K562 (cell line): ENCODE results near the gene SLC4A1. TPM values are rescaled to one million over a fixed set of nuclear protein-coding genes. Genes with fewer than 3 reads are reported as not detected.

Source experiments
- FOXM1 ChIP-seq, 2 experiments: fragments of 450-650 bp in 1 of 2; sonication (generic) in 1 of 2; formaldehyde crosslinking in 1 of 2; IDR thresholded peaks; 2 replicates each; pipeline versions ENCODE4 v1.6.1 to v1.9.0; 2017 to 2022; ENCODE audit warnings: low read depth in 2 of 2, mild to moderate bottlenecking in 2 of 2, missing genetic modification reagents in 1 of 2, moderate library complexity in 1 of 2
- HDAC2 ChIP-seq: fragments of 450-650 bp; IDR thresholded peaks from 2 replicates; pipeline ENCODE4 v1.6.1; 2016; ENCODE audit warnings: mild to moderate bottlenecking
- MCM2 ChIP-seq: fragments of 450-650 bp; IDR thresholded peaks from 2 replicates; pipeline ENCODE4 v1.6.1; 2017; ENCODE audit warnings: low read depth, mild to moderate bottlenecking
- PHB ChIP-seq: fragments of 250-450 bp; sonication (Bioruptor Pico); IDR thresholded peaks from 2 replicates; pipeline ENCODE4 v1.5.0; 2021
- SAFB ChIP-seq: fragments of 200-400 bp; formaldehyde crosslinking; IDR thresholded peaks from 2 replicates; pipeline ENCODE4 v1.6.1; 2017; ENCODE audit warnings: low read depth, low read length, borderline replicate concordance
- ZNF121 ChIP-seq: sonication (generic); formaldehyde crosslinking; conservative IDR thresholded peaks from 2 replicates; pipeline ENCODE4 v1.8.0; 2022; ENCODE audit warnings: missing genetic modification reagents
- ZNF699 ChIP-seq: fragments of 250-450 bp; sonication (Bioruptor Pico); IDR thresholded peaks from 2 replicates; pipeline ENCODE4 v1.8.0; 2021; ENCODE audit warnings: mild to moderate bottlenecking, moderate library complexity; ENCODE audit not compliant: insufficient replicate concordance
- ZSCAN32 ChIP-seq: fragments of 450-650 bp; formaldehyde crosslinking; IDR thresholded peaks from 2 replicates; pipeline ENCODE4 v1.4.0; 2020; ENCODE audit warnings: mild to moderate bottlenecking, moderate library complexity
- polyA plus RNA-seq, 8 experiments: library from polyadenylated mRNA; depleted of rRNA in 4 of 8; stranded (reverse) in 5 of 8; unstranded in 3 of 8; fragments of >200 nt; fragmentation: Nextera tagmentation in 2 of 8; fragmentation: Illumina TruSeq in 1 of 8; extraction: Ambion mirVana in 2 of 8; extraction: Trizol in 1 of 8; gene quantifications; 2 replicates each; pipeline versions ENCODE4 v1.2.1 to v1.2.3, GENCODE V29; 2011 to 2014; ENCODE audit warnings: inconsistent platforms in 1 of 8, missing spikeins in 1 of 8
- total RNA-seq, 7 experiments: library from RNA; depleted of rRNA in 6 of 7; stranded (reverse); fragments of >200 nt in 6 of 7; fragmentation: Illumina TruSeq in 2 of 7; extraction: Trizol in 2 of 7; gene quantifications; 2 replicates each; pipeline versions ENCODE4 v1.2.1 to v1.2.3, GENCODE V29; 2011 to 2021; ENCODE audit warnings: low replicate concordance in 1 of 7
- TF ChIP-seq, protein P1 (sequence below), 2 experiments: fragments of 450-650 bp in 1 of 2; sonication (generic) in 1 of 2; formaldehyde crosslinking in 1 of 2; IDR thresholded peaks; 2 replicates each; pipeline versions ENCODE4 v1.7.1 to v1.9.0; 2016 to 2022; ENCODE audit warnings: inconsistent platforms in 1 of 2, mild to moderate bottlenecking in 1 of 2, missing genetic modification reagents in 1 of 2
- TF ChIP-seq, protein P2 (sequence below): fragments of 250-450 bp; sonication (Bioruptor Pico); IDR thresholded peaks from 2 replicates; pipeline ENCODE4 v1.4.0; 2020
- TF ChIP-seq, protein P3 (sequence below), 3 experiments: fragments of 200-800 bp in 1 of 3; sonication (Bioruptor generic) in 1 of 3; sonication (generic) in 1 of 3; formaldehyde crosslinking in 1 of 3; IDR thresholded peaks; 2 replicates each; pipeline versions ENCODE4 v1.6.1 to v1.8.0; 2016 to 2022; ENCODE audit warnings: mild to moderate bottlenecking in 2 of 3, missing compliant biosample characterization in 2 of 3, missing genetic modification characterization in 2 of 3, missing genetic modification reagents in 1 of 3
- TF ChIP-seq, protein P4 (sequence below): IDR thresholded peaks from 2 replicates; pipeline ENCODE4 v1.6.1; 2011; ENCODE audit warnings: borderline replicate concordance, low read depth, mild to moderate bottlenecking, moderate library complexity, low read length; ENCODE audit not compliant: insufficient read depth, poor library complexity, severe bottlenecking

SLC4A1 gene
- total and polyA plus RNA-seq, 9 of the 15 experiments (the other 6 are each of a cell fraction or from before 2014, with no cell fraction given), result 0.14 to 1.00 (median 0.53) TPM

DNA sequence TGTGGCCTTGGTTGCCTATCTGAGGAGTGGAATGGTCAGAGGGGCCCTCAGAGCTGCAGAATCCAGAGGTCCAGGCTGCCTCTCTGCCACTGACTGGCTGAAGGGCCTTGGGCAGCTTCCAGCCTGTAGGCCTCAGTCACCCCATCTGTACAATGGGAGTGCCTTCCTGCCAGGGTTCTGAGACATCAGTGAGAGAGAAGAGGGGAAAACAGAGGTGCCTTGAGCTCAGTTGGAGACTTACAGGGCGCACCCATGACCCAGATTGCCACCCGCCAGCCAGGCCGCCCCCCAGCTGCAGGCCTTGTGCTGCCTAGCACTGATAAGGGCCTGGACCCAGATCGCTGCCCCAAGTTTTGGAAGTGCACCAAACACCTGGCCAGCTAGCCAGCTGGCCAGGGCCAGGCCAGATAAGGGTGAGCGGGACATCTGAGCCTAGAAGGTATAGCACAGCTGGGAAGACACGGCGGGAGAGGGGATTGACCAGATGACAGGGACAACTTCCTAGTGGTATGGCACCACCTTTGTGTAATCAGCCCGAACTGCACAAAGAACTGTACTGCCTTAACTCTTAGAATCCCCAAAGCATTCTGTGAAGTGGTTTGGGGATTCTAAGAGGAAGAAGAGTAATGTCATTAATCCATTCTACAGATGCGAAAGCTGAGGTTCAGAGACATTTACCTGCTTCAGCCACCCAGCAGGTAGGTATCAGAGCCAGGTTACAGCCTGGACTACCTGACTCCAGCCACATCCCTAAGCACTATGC is 1.4 kb downstream of the SLC4A1 start (continued):
- TF ChIP-seq, protein P1, sequence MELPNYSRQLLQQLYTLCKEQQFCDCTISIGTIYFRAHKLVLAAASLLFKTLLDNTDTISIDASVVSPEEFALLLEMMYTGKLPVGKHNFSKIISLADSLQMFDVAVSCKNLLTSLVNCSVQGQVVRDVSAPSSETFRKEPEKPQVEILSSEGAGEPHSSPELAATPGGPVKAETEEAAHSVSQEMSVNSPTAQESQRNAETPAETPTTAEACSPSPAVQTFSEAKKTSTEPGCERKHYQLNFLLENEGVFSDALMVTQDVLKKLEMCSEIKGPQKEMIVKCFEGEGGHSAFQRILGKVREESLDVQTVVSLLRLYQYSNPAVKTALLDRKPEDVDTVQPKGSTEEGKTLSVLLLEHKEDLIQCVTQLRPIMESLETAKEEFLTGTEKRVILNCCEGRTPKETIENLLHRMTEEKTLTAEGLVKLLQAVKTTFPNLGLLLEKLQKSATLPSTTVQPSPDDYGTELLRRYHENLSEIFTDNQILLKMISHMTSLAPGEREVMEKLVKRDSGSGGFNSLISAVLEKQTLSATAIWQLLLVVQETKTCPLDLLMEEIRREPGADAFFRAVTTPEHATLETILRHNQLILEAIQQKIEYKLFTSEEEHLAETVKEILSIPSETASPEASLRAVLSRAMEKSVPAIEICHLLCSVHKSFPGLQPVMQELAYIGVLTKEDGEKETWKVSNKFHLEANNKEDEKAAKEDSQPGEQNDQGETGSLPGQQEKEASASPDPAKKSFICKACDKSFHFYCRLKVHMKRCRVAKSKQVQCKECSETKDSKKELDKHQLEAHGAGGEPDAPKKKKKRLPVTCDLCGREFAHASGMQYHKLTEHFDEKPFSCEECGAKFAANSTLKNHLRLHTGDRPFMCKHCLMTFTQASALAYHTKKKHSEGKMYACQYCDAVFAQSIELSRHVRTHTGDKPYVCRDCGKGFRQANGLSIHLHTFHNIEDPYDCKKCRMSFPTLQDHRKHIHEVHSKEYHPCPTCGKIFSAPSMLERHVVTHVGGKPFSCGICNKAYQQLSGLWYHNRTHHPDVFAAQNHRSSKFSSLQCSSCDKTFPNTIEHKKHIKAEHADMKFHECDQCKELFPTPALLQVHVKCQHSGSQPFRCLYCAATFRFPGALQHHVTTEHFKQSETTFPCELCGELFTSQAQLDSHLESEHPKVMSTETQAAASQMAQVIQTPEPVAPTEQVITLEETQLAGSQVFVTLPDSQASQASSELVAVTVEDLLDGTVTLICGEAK (IDR thresholded peaks at IDR 0.05), result no peak
- TF ChIP-seq, protein P1 (CRISPR knock-in tag; IDR thresholded peaks at IDR 0.05), result no peak
- peak; percentile 99 for TF ChIP-seq FOXM1 (IDR thresholded peaks at IDR 0.05; ENCODE audit: low read depth)
- TF ChIP-seq FOXM1 (CRISPR knock-in tag; IDR thresholded peaks at IDR 0.05; ENCODE audit: low read depth), result 0 out of 2 replicates have a peak, but pooled peaks have one; percentile 22
- TF ChIP-seq, protein P2, sequence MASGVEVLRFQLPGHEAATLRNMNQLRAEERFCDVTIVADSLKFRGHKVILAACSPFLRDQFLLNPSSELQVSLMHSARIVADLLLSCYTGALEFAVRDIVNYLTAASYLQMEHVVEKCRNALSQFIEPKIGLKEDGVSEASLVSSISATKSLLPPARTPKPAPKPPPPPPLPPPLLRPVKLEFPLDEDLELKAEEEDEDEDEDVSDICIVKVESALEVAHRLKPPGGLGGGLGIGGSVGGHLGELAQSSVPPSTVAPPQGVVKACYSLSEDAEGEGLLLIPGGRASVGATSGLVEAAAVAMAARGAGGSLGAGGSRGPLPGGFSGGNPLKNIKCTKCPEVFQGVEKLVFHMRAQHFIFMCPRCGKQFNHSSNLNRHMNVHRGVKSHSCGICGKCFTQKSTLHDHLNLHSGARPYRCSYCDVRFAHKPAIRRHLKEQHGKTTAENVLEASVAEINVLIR, result no peak
- no peak for TF ChIP-seq SAFB
- TF ChIP-seq HDAC2, result peak; percentile 82
- no peak for TF ChIP-seq ZNF699
- no peak for TF ChIP-seq ZNF121 (CRISPR knock-in tag)
- TF ChIP-seq, protein P3, sequence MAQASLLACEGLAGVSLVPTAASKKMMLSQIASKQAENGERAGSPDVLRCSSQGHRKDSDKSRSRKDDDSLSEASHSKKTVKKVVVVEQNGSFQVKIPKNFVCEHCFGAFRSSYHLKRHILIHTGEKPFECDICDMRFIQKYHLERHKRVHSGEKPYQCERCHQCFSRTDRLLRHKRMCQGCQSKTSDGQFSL (CRISPR knock-in tag; IDR thresholded peaks at IDR 0.05), result no peak
- TF ChIP-seq, protein P3 (tag; IDR thresholded peaks at IDR 0.05), result 0 out of 4 replicates have a peak, but pooled peaks of 1 of the 2 experiments have one; percentile 5
- no peak for TF ChIP-seq MCM2
- TF ChIP-seq, protein P4, sequence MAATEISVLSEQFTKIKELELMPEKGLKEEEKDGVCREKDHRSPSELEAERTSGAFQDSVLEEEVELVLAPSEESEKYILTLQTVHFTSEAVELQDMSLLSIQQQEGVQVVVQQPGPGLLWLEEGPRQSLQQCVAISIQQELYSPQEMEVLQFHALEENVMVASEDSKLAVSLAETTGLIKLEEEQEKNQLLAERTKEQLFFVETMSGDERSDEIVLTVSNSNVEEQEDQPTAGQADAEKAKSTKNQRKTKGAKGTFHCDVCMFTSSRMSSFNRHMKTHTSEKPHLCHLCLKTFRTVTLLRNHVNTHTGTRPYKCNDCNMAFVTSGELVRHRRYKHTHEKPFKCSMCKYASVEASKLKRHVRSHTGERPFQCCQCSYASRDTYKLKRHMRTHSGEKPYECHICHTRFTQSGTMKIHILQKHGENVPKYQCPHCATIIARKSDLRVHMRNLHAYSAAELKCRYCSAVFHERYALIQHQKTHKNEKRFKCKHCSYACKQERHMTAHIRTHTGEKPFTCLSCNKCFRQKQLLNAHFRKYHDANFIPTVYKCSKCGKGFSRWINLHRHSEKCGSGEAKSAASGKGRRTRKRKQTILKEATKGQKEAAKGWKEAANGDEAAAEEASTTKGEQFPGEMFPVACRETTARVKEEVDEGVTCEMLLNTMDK, result no peak
- TF ChIP-seq PHB, result no peak
- TF ChIP-seq ZSCAN32 (CRISPR knock-in tag), result no peak
